HG03060 (cell line): ENCODE data around the gene ZNF839.
"Not testable (repeated sequence)": the region's sequence is repeated elsewhere in the genome, so short reads cannot be mapped to it uniquely, and the experiment has no call there.

Experiments
- ATAC-seq: cut with Tn5 transposase; IDR thresholded peaks from one replicate; pipeline ENCODE4 v1.9.1; 2021; ENCODE audit warnings: low read depth, moderate number of reproducible peaks; ENCODE audit not compliant: unreplicated experiment

Gene ZNF839

GRCh38 chr14:102333795-102334705 is 14.5 kb downstream of the ZNF839 start:
- no peak for ATAC-seq

DNA sequence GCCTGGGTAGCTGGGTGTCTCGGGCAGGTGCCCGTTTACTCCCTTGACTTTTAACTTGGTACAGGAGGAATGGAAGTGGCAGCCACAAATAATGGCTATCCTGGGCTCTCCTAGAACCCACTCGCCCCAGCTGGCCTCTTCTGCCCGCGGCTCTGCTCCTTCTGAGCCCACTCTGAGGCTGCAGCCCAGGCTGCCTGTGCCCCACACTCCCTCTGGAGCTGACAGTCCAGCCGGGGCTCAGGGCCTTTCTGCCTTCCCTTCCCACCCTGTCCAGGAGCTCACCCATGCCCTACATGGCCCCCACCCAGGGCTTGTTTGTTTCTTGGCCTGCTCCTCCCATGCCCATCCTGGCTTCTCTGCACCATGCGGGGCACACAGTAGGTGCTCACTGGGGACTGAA is 15.6 kb downstream of the ZNF839 start:
- ATAC-seq = no peak

DNA sequence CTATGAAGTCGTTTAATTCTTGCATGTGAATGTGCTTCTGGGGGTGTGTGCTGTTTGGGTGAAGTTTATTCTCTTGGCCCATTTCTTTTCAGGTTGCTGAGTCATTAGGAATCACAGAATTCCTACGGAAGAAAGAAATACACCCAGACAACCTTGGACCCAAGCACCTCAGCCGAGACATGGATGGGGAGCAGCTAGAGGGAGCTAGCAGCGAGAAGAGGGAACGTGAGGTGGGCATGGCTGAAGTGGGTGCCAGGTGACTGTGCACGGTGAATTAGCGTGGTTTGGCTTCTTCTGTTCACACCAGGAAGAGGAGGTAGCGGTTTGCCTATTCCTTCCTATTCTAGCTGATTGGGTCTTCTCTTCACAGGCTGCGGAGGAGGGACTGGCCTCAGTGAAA is 19.2 kb downstream of the ZNF839 start:
- no peak for ATAC-seq

GRCh38 chr14:102341566-102341965 is 22.0 kb downstream of the ZNF839 start:
- ATAC-seq = no peak

DNA sequence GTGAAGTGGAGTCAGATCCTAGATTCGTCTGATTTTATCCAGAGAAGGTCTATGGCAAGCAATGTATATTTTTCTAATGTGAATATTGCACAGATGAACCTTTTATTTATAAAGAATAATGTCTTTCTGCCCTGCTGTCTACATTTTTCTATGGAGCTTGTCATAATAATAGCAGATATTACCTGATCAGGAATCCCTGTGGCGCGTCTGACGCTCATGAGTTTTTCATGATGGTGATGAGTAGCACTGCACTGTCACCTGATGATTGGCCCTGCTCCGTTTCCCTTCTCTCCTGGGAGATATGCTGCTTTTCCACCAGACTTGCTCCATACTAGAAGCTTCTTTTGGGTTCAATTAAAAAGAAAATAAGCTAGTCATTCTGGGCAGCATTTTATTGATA is 22.7 kb downstream of the ZNF839 start:
- no peak for ATAC-seq

- ATAC-seq = no peak
Observed at GRCh38 chr14:102344084-102344483, 24.5 kb downstream of the ZNF839 start.

GRCh38 chr14:102344485-102344884 is 24.9 kb downstream of the ZNF839 start:
- no peak for ATAC-seq

GRCh38 chr14:102345232-102345631 is 25.7 kb downstream of the ZNF839 start:
- ATAC-seq = no peak

GRCh38 chr14:102346645-102347044 is 27.1 kb downstream of the ZNF839 start:
- no peak for ATAC-seq

- ATAC-seq = no peak
Observed at GRCh38 chr14:102348376-102348775, 28.8 kb downstream of the ZNF839 start.

DNA sequence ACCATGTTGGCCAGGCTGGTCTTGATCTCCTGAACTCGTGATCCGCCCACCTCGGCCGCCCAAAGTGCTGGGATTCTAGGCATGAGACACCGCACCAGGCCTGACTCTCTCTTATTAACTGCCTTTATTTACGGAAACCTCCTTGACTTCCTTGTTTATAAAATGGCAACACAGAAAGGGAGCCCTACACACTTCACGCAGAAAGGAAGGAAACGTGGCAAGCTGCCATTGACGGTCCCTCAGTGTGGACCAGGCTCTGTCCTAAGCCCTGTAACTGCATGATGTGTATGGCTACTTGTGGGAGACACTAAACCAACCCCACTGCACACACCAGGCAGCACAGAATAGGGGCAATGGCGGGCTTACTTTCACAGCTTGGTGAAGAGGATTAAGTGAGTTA is 31.5 kb downstream of the ZNF839 start:
- ATAC-seq = no peak

DNA sequence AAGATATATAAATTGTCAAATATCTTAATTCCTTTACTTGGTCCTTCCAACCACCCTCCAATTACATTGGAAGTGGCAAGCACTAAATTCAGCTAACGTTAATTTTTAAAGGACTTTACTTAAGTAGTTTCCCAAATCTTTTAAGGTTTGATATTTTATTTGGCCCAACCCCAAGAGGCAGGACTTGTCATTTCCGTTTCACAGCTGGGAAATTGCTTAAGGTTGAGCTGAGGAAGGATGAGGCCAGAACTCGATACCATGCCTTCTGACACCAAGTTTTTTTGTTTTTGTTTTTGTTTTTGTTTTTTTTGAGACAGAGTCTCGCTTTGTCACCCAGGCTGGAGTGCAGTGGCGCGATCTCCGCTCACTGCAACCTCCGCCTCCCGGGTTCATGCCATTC is 32.0 kb downstream of the ZNF839 start:
- not testable (repeated sequence) for ATAC-seq

- no peak for ATAC-seq
Observed at GRCh38 chr14:102352213-102352612, 32.7 kb downstream of the ZNF839 start.

DNA sequence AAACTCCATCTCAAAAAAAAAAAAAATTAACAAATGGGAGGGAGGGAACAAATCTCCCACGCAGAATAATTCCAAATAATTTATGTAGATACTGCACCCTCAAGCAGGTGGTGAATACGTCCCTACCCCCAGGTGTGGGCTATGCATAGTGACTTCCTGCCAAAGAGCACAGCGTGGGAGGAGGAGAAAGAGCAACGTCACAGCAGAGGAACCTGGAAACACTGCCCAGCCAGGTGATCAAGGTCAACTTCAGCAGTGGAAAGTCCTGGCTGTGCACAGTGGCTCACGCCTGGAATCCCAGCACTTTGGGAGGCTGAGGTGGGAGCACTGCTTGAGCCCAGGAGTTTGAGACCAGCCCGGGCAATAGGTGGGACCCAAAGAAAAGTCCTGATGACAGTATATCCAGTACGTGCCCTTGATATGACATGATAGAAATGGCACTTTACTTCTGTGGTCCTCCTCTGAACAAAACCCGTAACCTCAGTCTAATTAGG is 33.6 kb downstream of the ZNF839 start:
- no peak for ATAC-seq

DNA sequence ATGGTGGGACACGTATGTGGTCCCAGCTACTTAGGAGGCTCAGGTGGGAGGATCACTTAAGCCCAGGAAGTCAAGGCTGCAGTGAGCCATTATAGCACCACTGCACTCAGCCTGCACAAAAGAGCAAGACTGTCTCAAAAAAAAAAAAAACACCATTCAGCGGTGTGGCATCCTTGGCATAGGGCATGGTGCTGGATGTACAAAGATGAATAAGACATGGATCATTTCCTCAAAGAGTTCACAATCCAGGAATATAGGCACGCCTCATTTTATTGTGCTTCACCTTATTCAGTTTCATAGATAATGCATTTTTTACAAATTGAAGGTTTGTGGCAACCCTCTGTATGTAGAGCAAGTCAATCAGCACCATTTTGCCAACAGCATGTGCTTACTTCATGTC is 36.7 kb downstream of the ZNF839 start:
- no peak for ATAC-seq

DNA sequence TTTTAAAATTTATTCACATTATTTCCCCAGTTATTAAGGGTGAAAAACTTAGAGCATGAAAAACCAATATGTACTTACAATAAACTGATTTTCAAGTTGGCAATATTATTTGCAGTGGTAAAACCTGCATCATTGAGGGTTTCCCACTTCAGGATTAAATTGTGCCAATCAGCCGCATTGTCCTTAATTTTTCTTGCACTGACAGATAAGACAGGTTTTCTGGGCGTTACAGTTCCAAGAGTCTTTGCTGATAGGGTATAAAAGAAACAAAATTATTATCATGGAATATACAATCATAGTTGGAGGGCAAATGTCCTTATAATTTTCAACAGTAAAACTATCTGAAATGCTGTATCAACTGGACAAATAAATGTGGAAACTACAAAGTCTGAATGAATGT is 39.8 kb downstream of the ZNF839 start:
- ATAC-seq = no peak

DNA sequence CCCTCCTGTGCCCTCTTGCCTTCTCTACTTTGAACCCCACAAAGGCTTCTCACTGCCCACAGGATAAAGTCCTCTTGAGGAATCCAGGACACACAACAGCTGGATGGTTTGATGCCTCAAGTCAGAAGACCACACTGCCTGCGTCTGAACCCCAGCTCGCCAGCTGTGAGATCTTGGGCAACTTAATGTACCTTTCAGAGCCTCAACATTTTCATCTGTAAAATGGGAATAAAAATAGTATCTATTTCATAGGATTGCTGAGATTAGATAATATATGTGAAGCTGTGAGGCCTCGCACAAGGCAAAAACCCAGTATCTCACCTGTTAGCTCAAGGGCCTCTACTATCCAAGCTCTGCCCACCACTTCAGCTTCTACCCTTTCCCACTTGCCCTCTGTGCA is 40.8 kb downstream of the ZNF839 start:
- ATAC-seq = no peak

DNA sequence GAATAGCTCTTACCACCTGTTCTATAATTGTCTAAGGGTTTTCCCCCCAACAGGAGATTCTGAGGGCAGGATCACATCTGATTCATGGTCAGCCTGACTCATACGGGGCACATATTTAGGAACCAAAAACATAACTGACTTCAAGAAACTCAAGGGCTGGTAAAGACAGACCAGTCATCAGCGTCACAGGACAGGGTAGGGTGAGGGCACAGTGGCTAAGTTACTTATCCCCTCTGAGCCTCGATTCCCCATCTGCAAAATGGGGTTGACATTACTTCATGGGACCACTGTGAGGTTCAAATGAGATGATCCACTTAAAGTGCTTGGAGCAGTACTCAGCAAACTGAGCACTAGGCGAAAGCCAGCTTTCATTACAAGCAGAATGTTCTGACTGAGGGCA is 42.5 kb downstream of the ZNF839 start:
- ATAC-seq = no peak

GRCh38 chr14:102362545-102363181 is 43.1 kb downstream of the ZNF839 start, which contains the start of the genes CINP and TECPR2:
Gene CINP, minus strand, starts transcription at chr14:102362890. Its CDS starts 39 bp downstream, at chr14:102362851.
Gene TECPR2, plus strand, starts transcription at chr14:102362941. Its CDS starts 13,781 bp downstream, at chr14:102376722.
- peak; percentile 51 for ATAC-seq

DNA sequence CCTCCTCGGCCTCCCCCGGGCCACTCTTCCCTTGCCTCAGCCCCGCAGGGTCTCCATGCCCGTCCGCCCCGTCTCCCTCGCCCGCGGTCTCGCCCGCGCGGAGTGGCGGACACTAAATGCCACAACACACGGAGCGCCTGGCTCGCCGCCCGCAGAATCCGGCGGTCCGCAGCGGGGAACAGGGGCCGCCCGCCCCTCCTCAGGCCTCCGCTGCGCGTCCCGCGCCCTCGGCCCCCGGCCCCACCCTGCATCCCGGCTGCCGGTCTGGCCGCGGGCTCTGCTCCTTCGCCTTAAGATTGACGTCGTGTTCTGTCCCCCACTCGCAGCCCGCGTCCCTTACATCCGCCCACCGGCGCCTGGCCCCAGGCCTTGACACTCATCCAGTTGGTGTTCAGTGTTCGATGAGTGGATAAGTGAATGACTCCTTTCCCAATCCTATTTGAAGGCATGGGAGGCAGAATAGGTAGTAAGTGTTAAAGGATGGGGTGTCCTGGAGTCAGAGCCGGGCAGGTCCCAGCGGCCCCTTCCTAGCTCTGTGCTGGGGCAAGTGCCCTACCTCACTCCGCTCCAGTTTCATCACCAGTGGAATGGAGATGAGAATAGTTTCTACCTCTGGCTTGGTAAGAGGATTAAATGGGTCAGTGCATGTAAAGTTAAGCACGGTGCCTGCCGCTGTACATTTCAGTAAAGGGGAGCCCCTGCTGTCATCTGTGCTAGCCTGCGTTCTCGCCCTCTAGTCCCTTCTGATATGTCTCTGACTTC is 43.8 kb downstream of the ZNF839 start:
- no peak for ATAC-seq

DNA sequence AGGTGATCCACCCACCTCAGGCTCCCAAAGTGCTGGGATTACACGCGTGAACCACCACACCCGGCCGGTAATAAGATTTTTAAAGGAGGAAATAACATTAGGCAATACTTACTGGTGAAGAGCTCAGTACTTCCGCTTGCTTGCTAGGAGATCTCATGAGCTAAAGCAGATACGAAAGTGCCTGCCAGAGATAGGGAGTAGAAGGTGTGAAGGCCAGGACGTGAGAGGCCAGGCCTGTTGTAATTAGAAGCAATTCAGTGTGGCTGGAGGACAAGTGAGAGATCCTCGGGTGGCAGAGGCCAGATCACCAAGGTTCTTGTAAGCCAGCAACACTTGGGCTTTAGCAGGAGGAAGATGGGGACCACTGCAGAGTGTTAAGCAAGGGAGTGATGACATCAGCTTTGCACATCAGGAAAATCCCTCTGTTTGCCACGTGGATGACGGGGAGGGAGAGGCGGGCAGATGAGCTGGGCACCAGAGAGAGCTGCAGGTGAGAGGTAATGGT is 50.8 kb downstream of the ZNF839 start:
- ATAC-seq = no peak
